Fibroblast of villous mesenchyme (primary cell): ENCODE data around the gene RAD23A. TPM values are rescaled to one million over a fixed set of nuclear protein-coding genes. Genes with fewer than 3 reads are reported as not detected.
"Not testable (repeated sequence)": the region's sequence is repeated elsewhere in the genome, so short reads cannot be mapped to it uniquely, and the experiment has no call there.

Source experiments
- DNase-seq: peaks from one replicate; pipeline ENCODE4 v3.0.0-alpha.2; 2010; ENCODE audit warnings: low read depth
- H3K4me3 ChIP-seq: 2 replicates; pipeline ENCODE4 v1.5.1; 2011; ENCODE audit warnings: low read depth, mild to moderate bottlenecking, low read length
- CTCF ChIP-seq: IDR thresholded peaks from 2 replicates; pipeline ENCODE4 v1.5.1; 2012; ENCODE audit warnings: low read depth, mild to moderate bottlenecking, low read length; ENCODE audit not compliant: insufficient read depth
- total RNA-seq: library from RNA; depleted of rRNA; stranded (reverse); fragments of >200 nt; gene quantifications from 2 replicates; pipeline ENCODE4 v1.2.3, GENCODE V29; 2012

The RAD23A gene
- total RNA-seq, 1 donor = 91.1 TPM

GRCh38 chr19:12913851-12914690 is 31.6 kb upstream of the RAD23A start:
- no peak overlapping the region for H3K4me3 ChIP-seq
- no peak for DNase-seq
- TF ChIP-seq CTCF = no peak

GRCh38 chr19:12915860-12916259 is 29.8 kb upstream of the RAD23A start:
- H3K4me3 ChIP-seq, DNase-seq: not testable (repeated sequence)

- DNase-seq = no peak
- TF ChIP-seq CTCF = no peak
- no peak overlapping the region for H3K4me3 ChIP-seq
These were observed 27.4 kb upstream of the RAD23A start for GRCh38 chr19:12918253-12918652.

GRCh38 chr19:12921047-12921446 is 24.6 kb upstream of the RAD23A start:
- no peak overlapping the region for H3K4me3 ChIP-seq
- DNase-seq = no peak
- no peak for TF ChIP-seq CTCF

- no peak for TF ChIP-seq CTCF
- DNase-seq = no peak
- H3K4me3 ChIP-seq = no peak overlapping the region
These were observed 22.7 kb upstream of the RAD23A start for GRCh38 chr19:12922959-12923358.

- no peak for DNase-seq
- H3K4me3 ChIP-seq = no peak overlapping the region
- no peak for TF ChIP-seq CTCF
These were observed 20.9 kb upstream of the RAD23A start for GRCh38 chr19:12924621-12925310.

GRCh38 chr19:12930002-12930645 is 15.5 kb upstream of the RAD23A start:
- H3K4me3 ChIP-seq = no peak overlapping the region
- TF ChIP-seq CTCF = no peak
- no peak for DNase-seq
